ENCODE measurements around the gene NBPF6. TPM values are rescaled to one million over a fixed set of nuclear protein-coding genes. Genes with fewer than 3 reads are reported as not detected.
"Not testable (repeated sequence)": the region's sequence is repeated elsewhere in the genome, so short reads cannot be mapped to it uniquely, and the experiment has no call there.

NBPF6 gene, protein sequence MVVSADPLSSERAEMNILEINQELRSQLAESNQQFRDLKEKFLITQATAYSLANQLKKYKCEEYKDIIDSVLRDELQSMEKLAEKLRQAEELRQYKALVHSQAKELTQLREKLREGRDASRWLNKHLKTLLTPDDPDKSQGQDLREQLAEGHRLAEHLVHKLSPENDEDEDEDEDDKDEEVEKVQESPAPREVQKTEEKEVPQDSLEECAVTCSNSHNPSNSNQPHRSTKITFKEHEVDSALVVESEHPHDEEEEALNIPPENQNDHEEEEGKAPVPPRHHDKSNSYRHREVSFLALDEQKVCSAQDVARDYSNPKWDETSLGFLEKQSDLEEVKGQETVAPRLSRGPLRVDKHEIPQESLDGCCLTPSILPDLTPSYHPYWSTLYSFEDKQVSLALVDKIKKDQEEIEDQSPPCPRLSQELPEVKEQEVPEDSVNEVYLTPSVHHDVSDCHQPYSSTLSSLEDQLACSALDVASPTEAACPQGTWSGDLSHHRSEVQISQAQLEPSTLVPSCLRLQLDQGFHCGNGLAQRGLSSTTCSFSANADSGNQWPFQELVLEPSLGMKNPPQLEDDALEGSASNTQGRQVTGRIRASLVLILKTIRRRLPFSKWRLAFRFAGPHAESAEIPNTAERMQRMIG
- total RNA-seq (ENCODE audit: low replicate concordance): not detected in 2 replicates
- long read RNA-seq, partial matches to known transcripts: 1 of 1 reads
- long read RNA-seq, other reads (novel, unspliced or antisense): 0 of 1 reads

DNA sequence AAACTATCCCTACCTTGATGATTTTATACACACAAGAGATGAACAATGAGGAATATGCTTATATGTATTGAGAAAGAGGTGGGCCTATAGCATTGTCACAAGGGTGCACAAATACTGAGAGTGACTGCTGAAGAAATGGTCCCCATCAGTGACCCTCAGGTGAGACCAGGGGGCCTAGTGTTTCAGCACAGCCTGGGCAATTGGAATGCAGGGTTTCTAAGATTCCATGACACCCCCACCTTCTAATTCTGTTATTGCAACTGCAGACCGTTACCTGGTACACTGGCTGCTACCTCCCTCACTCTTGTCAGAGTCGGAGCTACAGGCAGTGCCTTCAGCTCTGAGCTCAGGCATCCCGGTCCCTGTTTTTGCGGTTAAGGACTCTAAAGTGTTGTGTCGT is at the start of gene NBPF6:
Gene NBPF6 (plus strand): TSS at position 301 of the 400 bp plus-strand sequence. CDS start 259 bp downstream, outside the sequence.
- H3K27me3 Mint-ChIP-seq, H3K36me3 Mint-ChIP-seq, H3K27ac Mint-ChIP-seq: not testable (repeated sequence)

DNA sequence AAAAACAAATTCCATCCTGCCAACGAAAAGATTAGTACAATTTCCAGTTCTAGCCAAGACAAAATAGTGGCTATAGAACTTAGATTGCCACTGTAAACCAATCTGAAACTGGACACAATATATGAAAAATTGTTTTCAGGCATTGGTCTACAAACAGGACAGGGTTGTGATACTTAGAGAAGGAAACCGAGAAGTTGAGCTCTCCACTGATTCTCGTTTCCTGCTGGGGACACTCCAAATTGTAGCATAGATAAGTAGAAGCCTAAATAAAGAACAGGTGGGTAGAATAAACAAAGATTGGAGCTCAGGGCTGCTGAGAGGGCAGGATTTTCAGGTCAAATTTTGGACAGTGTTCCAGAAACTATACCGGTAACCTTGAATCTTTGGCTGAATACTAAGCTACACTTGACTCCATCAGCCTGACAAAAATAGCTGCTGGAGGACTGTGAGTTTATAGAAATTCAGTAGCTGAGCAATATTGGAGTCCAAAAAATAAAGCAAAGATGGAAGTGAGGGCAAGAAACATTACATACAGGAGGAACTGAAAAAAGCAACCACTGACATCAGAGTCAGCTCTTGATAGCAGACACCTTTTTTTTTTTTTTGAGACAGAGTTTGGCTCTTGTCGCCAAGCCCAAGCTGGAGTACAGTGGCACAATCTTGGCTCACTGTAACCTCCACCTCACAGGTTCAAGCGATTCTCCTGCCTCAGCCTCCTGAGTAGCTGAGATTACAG is 38.9 kb upstream of the NBPF6 start:
- not testable (repeated sequence) for H3K27ac Mint-ChIP-seq; H3K4me1 Mint-ChIP-seq (ENCODE audit: unreplicated experiment); H3K36me3 Mint-ChIP-seq; H3K4me3 Mint-ChIP-seq; DNase-seq (ENCODE audit: extremely low spot score, unreplicated experiment); H3K9me3 Mint-ChIP-seq; H3K27me3 Mint-ChIP-seq

More for the DNA sequence above, at the start of gene NBPF6:
- not testable (repeated sequence) for DNase-seq (ENCODE audit: extremely low spot score, unreplicated experiment); H3K4me3 Mint-ChIP-seq; H3K9me3 Mint-ChIP-seq; H3K4me1 Mint-ChIP-seq (ENCODE audit: unreplicated experiment)

DNA sequence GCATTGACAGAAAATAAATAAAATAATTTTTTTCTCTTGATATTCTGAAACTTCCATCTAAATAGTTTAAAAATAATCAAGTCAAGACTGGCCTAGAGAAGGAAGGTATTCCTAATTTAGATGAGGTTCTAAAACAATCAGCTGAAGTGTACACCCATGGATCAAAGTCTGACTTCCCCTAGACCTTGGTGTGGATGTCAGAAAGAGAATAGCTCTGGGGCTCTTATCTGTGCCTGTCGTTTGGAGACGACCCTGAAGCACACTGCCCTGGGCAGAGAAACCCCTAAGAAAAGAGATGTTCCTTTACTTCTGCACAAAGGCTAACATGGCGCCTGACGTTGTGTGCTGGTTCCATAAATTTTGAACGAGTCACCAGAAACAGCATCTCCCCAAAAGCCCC is 30.0 kb upstream of the NBPF6 start:
- H3K27me3 Mint-ChIP-seq; H3K4me3 Mint-ChIP-seq; H3K36me3 Mint-ChIP-seq; H3K9me3 Mint-ChIP-seq; DNase-seq (ENCODE audit: extremely low spot score, unreplicated experiment); H3K4me1 Mint-ChIP-seq (ENCODE audit: unreplicated experiment); H3K27ac Mint-ChIP-seq: not testable (repeated sequence)

DNA sequence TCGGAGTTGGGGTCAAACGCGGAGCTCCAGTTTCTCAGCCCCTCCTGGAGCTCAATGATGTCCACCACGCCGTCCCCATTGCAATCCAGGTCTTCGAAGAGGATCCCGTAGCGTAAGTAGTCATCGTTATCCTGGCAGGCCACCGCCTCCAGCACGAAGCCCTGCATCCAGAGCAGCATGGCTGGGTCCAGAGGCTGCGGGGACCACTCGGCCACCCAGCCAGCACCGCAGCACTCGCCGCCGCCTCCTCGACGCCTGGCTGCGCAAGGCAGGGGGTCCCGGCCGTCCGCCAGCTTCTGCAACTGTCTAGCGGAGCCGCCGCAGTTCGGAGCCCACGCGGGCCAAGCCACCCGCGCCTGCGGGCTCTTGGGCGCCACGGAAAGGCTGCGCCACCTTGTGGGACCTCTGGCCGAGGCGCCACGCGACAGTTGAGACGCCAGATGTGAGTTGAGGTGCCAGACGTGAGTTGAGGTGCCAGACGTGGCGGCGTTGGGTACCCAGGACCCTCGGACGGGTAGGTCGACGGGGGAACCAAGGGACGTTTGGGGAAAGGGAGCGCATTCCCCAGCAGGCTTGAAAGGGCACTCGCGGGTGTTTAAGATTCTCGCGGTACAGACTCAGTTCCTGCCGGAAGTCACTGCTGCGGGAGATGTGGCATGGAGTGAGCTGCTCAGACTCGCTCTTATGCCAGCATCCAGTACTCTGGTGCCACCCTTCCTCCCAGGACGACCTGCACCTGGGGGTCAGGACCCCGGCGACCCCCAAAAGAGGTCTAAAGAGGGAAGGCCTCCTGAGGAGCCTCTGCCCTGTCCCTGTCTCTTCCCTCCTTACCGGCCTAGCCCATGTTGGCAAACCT is 28.9 kb upstream of the NBPF6 start:
- DNase-seq (ENCODE audit: extremely low spot score, unreplicated experiment); H3K4me1 Mint-ChIP-seq (ENCODE audit: unreplicated experiment); H3K9me3 Mint-ChIP-seq; H3K4me3 Mint-ChIP-seq; H3K36me3 Mint-ChIP-seq; H3K27ac Mint-ChIP-seq; H3K27me3 Mint-ChIP-seq: not testable (repeated sequence)

DNA sequence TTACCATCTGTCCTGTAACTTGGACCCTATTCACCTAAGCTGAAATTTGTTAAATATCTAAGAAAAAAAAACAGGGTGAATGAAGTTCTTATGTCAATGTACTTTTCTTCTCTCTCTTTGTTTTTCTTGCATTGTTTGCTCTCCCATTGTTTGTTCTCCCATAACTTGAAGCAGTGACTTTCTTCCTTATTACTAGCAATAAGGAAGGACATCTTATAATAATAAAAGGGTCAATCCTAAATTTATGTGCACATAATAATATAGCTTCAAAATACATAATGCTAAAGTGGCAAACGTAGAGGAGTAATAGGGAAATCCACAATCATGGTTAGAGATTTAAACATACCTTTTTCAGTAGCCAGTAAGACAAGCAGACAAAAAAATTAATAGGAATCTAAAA is 23.3 kb upstream of the NBPF6 start:
- H3K27me3 Mint-ChIP-seq; DNase-seq (ENCODE audit: extremely low spot score, unreplicated experiment); H3K36me3 Mint-ChIP-seq; H3K9me3 Mint-ChIP-seq; H3K4me3 Mint-ChIP-seq; H3K4me1 Mint-ChIP-seq (ENCODE audit: unreplicated experiment); H3K27ac Mint-ChIP-seq: not testable (repeated sequence)

DNA sequence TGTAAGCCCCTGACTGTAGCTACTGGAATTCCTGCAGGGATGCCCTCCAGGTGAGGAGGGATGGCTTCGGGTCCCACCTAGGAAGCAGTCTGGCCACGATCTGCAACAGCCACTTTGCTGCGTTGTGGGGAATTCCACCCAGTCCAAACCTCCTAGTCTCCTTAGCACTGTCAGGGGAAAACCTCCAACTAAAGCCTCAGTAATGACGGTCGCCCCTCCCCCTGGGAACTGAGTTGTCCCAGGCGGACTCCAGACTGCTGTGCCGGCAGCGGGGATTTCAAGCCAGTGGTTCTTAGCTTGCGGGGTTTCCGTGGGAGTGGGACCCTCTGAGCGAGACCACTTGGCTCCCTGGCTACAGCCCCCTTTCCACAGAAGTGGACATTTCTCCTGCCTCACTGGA is 18.1 kb upstream of the NBPF6 start:
- not testable (repeated sequence) for H3K9me3 Mint-ChIP-seq; H3K36me3 Mint-ChIP-seq; H3K4me3 Mint-ChIP-seq; DNase-seq (ENCODE audit: extremely low spot score, unreplicated experiment); H3K4me1 Mint-ChIP-seq (ENCODE audit: unreplicated experiment); H3K27ac Mint-ChIP-seq; H3K27me3 Mint-ChIP-seq

DNA sequence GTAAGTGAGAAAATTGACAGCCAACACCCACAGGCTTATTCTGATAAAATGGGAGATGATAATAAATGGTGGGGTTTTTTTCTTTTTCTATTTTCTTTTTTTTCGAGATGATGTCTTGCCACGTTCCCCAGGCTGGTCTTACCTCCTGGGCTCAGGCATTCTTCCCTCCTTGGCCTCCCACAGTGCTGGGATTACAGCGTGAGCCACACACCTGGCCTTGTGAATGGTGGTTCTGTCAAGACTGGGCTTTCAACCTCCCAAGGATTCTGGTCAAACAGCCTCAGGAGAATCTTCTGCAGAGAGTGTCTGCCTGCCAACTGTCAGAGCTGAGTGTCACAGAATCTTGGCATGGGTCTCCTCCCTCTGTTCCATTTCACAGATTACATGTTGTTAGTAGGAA is 16.7 kb upstream of the NBPF6 start:
- H3K36me3 Mint-ChIP-seq; DNase-seq (ENCODE audit: extremely low spot score, unreplicated experiment); H3K27ac Mint-ChIP-seq; H3K27me3 Mint-ChIP-seq; H3K4me3 Mint-ChIP-seq; H3K4me1 Mint-ChIP-seq (ENCODE audit: unreplicated experiment); H3K9me3 Mint-ChIP-seq: not testable (repeated sequence)

DNA sequence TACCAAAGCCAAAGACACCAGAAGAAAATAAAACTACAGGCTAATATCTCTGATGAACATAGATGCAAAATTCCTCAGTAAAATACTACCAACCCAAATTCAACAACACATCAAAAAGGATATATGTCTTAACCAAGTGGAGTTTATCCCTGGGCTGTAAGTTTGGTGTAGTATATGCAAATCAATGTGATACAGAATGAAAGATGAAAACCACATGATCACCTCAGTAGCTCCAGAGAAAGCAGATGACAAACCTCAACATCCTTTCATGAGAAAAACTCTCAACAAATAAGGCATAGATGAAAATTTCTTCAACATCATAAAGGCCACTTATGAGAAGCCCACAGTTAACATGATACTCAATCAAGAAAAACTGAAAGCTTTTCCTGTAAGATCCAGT is 11.6 kb upstream of the NBPF6 start:
- not testable (repeated sequence) for H3K4me1 Mint-ChIP-seq (ENCODE audit: unreplicated experiment); H3K27me3 Mint-ChIP-seq; H3K36me3 Mint-ChIP-seq; H3K27ac Mint-ChIP-seq; H3K4me3 Mint-ChIP-seq; DNase-seq (ENCODE audit: extremely low spot score, unreplicated experiment); H3K9me3 Mint-ChIP-seq

DNA sequence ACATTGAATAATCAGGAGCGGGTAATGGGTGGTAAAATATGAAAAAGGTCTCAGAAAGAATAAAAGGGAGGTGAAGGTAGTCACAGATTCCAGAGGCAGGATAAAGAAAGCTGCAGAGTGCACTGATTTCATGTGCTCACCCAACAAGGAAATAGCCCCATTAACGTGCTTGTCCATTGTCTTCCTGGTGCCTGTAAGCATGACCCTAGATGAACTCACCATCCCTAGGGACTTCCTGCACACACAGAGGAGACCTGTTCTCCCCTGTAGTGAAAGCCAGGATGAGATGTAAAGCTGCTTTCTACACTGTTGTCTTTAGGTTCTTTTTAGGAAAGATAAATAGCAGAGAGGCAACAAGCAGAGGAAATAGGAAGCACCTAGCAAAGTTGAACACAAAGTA is 4.4 kb downstream of the NBPF6 start:
- not testable (repeated sequence) for DNase-seq (ENCODE audit: extremely low spot score, unreplicated experiment); H3K9me3 Mint-ChIP-seq; H3K4me1 Mint-ChIP-seq (ENCODE audit: unreplicated experiment); H3K27ac Mint-ChIP-seq; H3K36me3 Mint-ChIP-seq; H3K27me3 Mint-ChIP-seq; H3K4me3 Mint-ChIP-seq

DNA sequence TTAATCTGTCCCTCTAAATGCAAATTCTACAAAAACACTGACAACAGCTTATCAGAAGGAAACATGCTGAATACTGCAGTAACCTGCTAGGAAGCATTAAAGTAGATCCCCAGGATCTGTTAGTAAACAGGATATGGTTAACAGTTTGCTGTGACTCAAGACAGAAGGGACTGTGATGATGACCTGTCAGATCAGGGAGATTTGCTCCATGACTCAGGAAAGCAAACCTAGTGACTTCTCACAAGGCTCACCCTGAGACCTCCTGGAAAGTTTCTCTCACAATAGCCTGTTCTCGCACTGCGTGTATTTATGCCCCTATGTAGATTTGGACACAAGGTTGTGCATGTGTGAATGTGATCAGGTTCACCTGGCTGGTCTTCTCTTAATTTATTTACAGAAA is 8.5 kb downstream of the NBPF6 start:
- not testable (repeated sequence) for H3K9me3 Mint-ChIP-seq; H3K27me3 Mint-ChIP-seq; H3K27ac Mint-ChIP-seq; H3K36me3 Mint-ChIP-seq; DNase-seq (ENCODE audit: extremely low spot score, unreplicated experiment); H3K4me1 Mint-ChIP-seq (ENCODE audit: unreplicated experiment); H3K4me3 Mint-ChIP-seq

DNA sequence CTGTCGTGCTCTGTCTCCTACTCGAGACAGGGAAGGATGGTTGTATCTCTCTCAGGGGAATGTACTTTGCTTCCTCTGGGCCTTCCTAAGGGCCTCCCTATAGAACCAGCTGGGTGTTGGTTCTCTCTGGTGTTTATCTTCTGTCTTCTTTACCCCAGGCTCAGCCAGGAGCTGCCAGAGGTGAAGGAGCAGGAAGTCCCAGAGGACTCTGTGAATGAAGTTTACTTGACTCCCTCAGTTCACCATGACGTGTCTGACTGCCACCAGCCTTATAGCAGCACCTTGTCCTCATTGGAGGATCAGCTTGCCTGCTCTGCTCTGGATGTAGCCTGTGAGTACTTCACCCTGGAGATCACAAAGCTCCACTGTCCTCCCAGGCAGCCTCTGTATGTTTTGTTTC is 11.6 kb downstream of the NBPF6 start:
- H3K9me3 Mint-ChIP-seq; H3K27ac Mint-ChIP-seq; H3K36me3 Mint-ChIP-seq; H3K27me3 Mint-ChIP-seq; H3K4me1 Mint-ChIP-seq (ENCODE audit: unreplicated experiment); H3K4me3 Mint-ChIP-seq; DNase-seq (ENCODE audit: extremely low spot score, unreplicated experiment): not testable (repeated sequence)

DNA sequence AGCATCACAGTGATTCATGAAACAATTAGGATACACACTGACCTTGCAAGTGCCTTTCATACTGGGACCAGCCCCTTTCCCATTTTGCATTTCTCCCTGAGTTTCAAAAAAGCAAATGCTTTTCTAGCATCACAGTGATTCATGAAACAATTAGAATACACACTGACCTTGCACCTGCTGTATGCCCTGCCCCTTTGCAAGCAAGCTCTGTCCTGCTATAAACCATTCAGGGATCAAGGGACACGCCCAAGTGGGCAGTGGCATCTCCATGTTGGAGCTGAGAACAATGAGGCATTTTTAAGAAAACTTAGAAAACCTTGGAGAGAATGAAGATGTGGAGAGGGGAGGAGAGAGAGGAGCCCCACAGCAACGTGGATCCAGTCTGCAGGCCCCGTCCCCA is 13.8 kb downstream of the NBPF6 start:
- H3K4me1 Mint-ChIP-seq (ENCODE audit: unreplicated experiment); H3K36me3 Mint-ChIP-seq; DNase-seq (ENCODE audit: extremely low spot score, unreplicated experiment); H3K27me3 Mint-ChIP-seq; H3K4me3 Mint-ChIP-seq; H3K9me3 Mint-ChIP-seq; H3K27ac Mint-ChIP-seq: not testable (repeated sequence)

DNA sequence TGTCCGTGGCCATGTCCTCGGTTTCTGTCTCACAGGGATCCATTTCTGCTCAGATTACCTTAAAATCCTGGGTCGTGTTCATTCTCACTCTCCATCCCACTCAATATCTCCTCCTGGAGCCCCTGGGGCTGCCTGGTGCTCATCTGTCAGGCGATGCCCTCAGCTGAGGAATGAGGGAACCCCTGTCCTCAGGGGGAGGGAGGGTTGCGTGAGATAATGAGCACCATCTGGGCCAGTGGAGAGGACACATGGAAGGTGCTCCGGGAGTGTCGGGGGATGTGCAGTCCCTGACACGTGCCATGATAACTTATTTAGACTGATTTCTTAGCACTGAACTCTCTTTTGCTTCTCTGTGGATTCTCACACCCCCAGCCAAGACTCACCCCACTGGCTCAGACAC is 16.0 kb downstream of the NBPF6 start:
- not testable (repeated sequence) for DNase-seq (ENCODE audit: extremely low spot score, unreplicated experiment); H3K36me3 Mint-ChIP-seq; H3K27me3 Mint-ChIP-seq; H3K4me3 Mint-ChIP-seq; H3K4me1 Mint-ChIP-seq (ENCODE audit: unreplicated experiment); H3K27ac Mint-ChIP-seq; H3K9me3 Mint-ChIP-seq

Data from type B pancreatic cell (in vitro differentiated cells).